Measurements from ENCODE around the gene SAP130. TPM values are rescaled to one million over a fixed set of nuclear protein-coding genes. Genes with fewer than 3 reads are reported as not detected.
A peak's percentile ranks its signal among the peaks of the same experiment; 100 is the strongest.

Gene SAP130
- total and polyA plus RNA-seq, 2 of the 4 experiments (the other 2 are of a cell fraction): 6.1 to 17.1 TPM

DNA sequence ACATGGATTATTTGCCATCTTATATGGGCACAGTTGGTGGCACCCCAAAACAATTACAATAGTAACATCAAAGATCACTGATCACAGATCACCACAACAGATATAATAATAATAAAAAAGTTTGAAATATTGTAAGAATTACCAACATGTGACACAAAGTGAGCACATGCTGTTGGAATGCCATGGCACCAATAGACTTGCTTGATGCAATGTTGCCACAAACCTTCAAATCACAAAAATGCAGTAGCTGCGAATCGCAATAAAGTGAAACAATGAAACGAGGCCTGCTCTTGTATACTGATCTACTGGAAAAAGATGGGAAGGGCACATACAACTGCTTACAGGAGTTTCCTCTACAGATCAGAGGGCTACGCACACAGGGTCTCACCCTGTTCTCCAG lies 109.9 kb downstream of the SAP130 start:
- POLR2A ChIA-PET (ENCODE audit: unreplicated experiment): no interaction called here
- H2BK120ac ChIP-seq (ENCODE audit: low read depth, low read length): no peak overlapping the region
- peak; percentile 16; the same call in 1 of the 2 replicates for TF ChIP-seq CEBPB (IDR thresholded peaks at IDR 0.05; ENCODE audit: low read depth, low read length)
- no peak for TF ChIP-seq MAFK (IDR thresholded peaks at IDR 0.05; ENCODE audit: low read depth, low read length)
- TF ChIP-seq MAZ (IDR thresholded peaks at IDR 0.05; ENCODE audit: borderline replicate concordance, low read depth, low read length): no peak
- H4K20me1 ChIP-seq (ENCODE audit: insufficient read depth, low read length): no peaks in the 10 kb centered on the region
- dilution Hi-C loops (cut with HindIII; ENCODE audit: low sequenced_read_pairs, unreplicated experiment) (no loop called here), in situ Hi-C loops (cut with MboI; ENCODE audit: low sequenced_read_pairs) (no loop called here), intact Hi-C loops (cut with micrococcal nuclease) (no loop called here)
- no peak overlapping the region for H4K5ac ChIP-seq (ENCODE audit: low read depth, low read length)
- H3K4me3 ChIP-seq (ENCODE audit: insufficient read depth, low read depth, low read length): no peak overlapping the region
- no peak overlapping the region for H2AK9ac ChIP-seq (replicated peaks; ENCODE audit: low read depth, low read length, poor library complexity)
- CTCF ChIA-PET: no interaction called here
- DNase-seq: peak; percentile 36
- H3K27me3 ChIP-seq (ENCODE audit: control insufficient read depth, insufficient read depth, low read length): no peaks in the 10 kb centered on the region
- H3K4me2 ChIP-seq (ENCODE audit: low read depth, low read length): no peak overlapping the region
- no TSS peak for BruUV-seq (replicated peaks)
- no peak overlapping the region for H3K4ac ChIP-seq (ENCODE audit: low read depth, low read length)
- no peaks in the 10 kb centered on the region for H3K9me1 ChIP-seq (ENCODE audit: insufficient read depth, low read length)
- no peak overlapping the region for H3K27ac ChIP-seq (ENCODE audit: insufficient read depth, low read length)
- no peaks in the 10 kb centered on the region for H3K79me1 ChIP-seq (ENCODE audit: low read depth in 1 of 2, low read length in 2 of 2)
- peak overlapping the region; percentile 11 for H2AFZ ChIP-seq (replicated peaks; ENCODE audit: low read length, poor library complexity)
- WGBS, 2 experiments (ENCODE audit: extremely low coverage in 2 of 2, insufficient read length in 1 of 2): 93% methylated on average over 2 of the region's 4 CpGs; no CpG with 5 or more reads in 1 of the 2 experiments
- no peak overlapping the region for H2BK20ac ChIP-seq (ENCODE audit: low read depth, low read length)
- H3K4me1 ChIP-seq (ENCODE audit: control insufficient read depth, insufficient read depth, low read length): no peaks in the 10 kb centered on the region
- H2BK15ac ChIP-seq (ENCODE audit: low read depth, low read length): no peak overlapping the region
- no peak overlapping the region for H3K9ac ChIP-seq (ENCODE audit: low read depth, low read length)
- no peak overlapping the region for H2BK5ac ChIP-seq (ENCODE audit: low read depth, low read length, poor library complexity, severe bottlenecking)
- no peak overlapping the region for H3K23ac ChIP-seq (ENCODE audit: low read depth, low read length)
- H3K56ac ChIP-seq (ENCODE audit: extremely low read depth, insufficient read depth, low read length): no peak overlapping the region
- no peak for ATAC-seq (ENCODE audit: low read depth)
- no peak overlapping the region for H3K18ac ChIP-seq (ENCODE audit: low read depth, low read length)
- H2AK5ac ChIP-seq (ENCODE audit: low read depth, low read length): no peak overlapping the region
- H3K9me3 ChIP-seq (ENCODE audit: control insufficient read depth, insufficient read depth, low read length): no peaks in the 10 kb centered on the region
- no peak overlapping the region for H3K14ac ChIP-seq (replicated peaks; ENCODE audit: low read depth, low read length)
- H3K36me3 ChIP-seq (ENCODE audit: control insufficient read depth, insufficient read depth, low read length): no peaks in the 10 kb centered on the region
- H4K8ac ChIP-seq (ENCODE audit: low read depth in 2 of 2, low read length in 2 of 2): no peak overlapping the region
- no peak overlapping the region for H4K91ac ChIP-seq (ENCODE audit: insufficient read depth, low read depth, low read length)

Measured in IMR-90 (cell line).